ENCODE results near the gene KIF1C.
"Not testable (repeated sequence)": the region's sequence is repeated elsewhere in the genome, so short reads cannot be mapped to it uniquely, and the experiment has no call there.

KIF1C gene

DNA sequence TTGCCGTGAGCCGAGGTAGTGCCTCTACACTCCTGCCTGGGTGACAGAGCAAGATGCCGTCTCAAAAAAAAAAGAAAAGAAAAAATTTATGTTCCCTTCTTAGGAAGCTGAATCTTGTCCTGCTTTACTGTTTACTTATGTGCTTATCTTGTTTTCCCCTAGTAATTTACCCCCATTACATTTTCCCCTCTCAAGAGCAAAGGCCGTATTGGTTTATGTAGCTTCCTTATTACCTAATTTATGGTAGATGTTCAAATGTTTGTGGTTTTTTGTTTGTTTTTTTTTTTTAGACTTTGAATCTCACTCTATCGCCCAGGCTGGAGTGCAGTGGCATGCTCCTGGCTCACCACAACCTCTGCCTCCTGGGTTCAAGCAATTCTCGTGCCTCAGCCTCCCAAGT is 47.7 kb downstream of the KIF1C start:
- DNase-seq = no peak

DNA sequence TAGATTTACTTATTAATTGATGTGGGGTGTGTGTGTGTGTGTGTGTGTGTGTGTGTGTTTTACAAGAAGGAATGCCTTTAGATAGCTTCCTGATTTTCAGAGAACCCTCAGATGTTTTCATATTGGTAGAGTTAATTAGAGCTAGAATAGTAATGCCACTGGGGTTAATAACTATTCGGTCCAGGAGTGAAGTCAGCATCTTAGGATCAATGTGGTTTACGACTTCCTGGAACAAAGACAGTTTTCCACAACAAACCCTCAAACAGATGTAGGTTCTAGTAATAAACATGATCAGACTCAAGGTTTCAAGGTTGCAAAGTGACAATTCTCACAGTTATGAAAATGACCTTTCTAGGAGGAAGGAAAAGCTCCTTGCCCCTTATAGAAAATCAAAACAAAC is 49.7 kb downstream of the KIF1C start:
- DNase-seq = no peak

DNA sequence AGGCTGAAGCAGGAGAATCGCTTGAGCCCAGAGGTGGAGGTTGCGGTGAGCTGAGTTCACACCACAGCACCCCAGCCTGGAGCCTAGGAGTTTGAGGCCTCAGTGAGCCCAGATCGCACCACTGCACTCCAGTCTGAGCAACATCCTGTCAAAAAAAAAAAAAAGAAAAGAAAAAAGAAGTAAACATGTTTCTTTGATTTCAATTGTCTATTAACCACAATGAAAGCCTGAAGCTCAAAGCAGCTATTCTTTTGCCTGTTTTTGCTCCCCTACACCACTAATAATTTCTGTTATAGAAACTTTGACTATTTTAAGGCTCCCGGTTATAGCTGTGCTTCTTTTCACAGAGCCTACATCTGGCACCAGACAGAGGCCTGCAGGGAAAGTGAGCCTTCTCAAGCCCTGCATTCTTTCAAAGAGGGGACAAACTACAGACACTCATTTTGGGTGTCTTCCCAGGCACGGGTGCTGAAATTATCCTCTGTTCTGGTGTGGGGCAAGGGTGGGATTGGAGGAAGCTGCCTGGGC is 51.6 kb downstream of the KIF1C start:
- DNase-seq = peak; percentile 64

DNA sequence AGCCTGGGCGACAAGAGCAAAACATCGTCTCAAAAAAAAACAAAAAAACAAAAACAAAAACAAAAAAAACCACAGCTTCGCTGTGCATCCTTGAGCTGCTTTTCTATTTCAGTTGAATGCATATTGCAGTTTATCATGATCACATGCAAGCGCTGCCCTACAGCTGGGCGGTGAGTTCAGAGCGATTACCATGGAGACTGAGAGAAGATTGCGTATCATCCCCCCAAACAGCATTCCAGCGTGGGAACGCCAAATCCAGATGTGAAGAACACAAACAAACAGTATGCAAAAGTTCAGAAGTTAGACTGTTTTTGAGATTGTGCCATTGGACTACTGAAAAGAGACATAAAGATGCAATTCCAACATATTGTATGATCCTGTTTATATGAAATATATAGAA is 52.5 kb downstream of the KIF1C start:
- no peak for DNase-seq

DNA sequence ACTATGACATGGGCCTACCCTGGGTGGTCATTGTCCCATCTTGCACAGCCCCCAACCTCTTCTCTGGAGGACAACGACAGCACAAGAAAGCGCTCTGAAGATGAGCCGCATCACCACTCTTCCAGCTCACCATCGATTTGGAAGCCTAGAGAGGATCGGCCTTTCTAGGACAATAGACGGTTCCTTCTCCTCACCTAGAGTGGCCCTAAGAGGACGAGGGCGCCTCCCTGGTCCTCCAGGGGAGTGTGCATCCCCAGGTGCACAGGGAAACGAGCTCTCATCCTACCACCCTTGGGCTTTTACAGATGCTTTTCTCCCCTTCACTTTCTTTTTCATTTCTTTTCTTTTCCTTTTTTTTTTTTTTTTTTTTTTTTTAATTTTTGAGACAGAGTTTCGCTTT is 57.8 kb downstream of the KIF1C start:
- DNase-seq = no peak

DNA sequence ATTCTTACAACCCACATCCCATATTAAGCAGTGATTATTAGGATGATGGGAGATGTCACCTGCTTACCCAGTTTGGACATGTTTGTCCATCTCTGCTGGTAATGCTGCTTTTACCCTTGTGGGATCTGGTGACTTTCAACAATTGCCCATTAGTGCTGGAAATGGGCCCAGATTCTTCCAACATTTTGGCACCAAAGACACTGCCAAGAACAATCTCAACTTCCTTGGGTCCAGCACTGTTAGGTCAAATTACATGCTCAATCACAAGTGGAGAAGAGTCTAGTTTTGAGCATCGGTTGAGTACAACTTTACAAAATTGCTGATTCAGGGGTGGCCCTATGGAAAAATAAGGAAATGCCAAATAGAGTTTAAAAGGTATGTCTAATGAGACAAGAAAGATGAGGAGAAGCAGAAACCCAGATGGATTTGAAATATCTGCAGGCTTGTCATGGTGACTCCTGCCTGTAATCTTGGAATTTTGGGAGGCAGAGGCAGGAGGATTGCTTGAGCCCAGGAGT is 67.5 kb downstream of the KIF1C start:
- no peak for DNase-seq

DNA sequence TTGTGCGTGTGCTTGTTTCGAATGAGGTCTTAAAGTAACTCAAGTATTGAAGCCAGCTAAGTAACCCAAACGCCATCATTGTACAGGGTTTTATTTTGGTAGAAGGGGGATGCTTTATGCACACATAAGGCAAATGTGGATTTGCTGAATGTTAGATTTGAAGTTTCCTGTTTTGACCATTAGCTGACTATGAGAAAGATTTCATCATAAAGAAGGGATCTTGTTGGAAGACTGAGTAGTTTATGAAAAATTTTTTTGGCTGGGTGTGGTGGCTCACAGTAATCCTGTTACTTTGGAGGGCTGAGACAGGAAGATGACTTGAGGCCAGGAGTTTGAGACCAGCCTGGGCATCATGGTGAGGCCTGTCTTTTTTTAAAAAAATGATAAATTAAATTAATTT is 70.5 kb downstream of the KIF1C start:
- no peak for DNase-seq

DNA sequence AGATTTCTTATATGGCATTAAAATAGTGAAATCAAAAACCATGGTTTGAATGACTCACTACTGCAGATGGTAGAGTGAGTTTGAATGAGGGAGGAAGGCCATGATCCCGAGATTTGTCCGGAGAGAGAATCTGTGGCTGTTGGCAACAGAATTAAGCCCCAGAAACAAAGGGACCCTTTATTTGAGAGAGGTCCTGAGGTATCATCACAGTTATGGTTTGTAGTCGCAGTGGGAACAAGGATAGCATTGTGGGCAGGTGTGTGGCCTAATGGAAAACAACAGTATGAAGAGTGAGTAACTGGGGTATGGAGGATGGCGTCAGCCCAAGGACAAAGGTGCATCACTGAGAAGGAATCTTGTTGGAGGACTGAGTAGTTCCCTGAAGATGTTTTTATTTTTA is 72.0 kb downstream of the KIF1C start:
- DNase-seq = no peak

DNA sequence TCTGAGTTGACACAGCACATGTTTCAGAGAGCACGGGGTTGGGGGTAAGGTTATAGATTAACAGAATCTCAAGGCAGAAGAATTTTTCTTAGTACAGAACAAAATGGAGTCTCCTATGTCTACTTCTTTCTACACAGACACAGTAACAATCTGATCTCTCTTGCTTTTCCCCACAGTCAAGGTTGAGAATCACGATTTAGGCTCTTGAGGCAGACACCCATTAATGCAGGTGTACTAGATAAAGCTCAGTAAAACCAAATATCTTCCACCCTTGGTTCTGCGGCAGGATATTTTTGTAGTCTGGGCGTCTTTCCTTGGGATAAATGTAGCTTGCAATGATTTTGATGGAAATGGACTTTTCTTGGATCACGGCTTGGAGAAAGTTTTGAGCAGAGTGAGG is 77.7 kb downstream of the KIF1C start:
- DNase-seq = not testable (repeated sequence)

DNA sequence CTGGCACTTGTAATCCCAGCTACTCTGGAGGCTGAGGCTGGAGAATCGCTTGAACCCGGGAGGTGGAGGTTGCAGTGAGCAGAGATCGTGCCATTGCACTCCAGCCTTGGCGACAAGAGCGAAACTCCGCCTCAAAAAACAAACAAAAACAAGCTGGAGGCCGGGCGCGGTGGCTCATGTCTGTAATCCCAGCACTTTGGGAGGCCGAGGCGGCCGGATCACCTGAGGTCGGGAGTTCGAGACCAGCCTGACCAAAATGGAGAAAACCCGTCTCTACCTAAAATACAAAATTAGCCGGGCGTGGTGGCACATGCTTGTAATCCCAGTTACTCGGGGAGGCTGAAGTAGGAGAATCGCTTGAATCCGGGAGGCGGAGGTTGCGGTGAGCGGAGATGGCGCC is 79.5 kb downstream of the KIF1C start:
- DNase-seq = not testable (repeated sequence)

DNA sequence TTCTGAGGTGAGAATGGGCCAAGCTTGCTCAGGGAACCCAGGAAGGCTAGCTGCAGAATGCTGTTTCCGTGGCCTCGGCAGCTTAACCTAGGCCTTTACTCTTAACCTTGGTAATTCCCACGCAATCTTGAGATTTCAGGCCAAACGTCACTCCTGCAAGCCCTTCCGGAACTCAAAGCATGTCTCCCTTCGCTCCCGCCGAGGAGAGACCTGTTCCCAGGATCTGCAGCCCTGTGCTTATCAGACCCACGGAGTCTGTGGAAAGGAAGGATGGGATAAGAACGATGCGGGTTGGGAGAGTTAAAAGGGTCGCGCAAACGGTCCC is 80.0 kb downstream of the KIF1C start:
- DNase-seq = no peak
